Neural progenitor cell (in vitro differentiated cells): ENCODE results near the gene CHERP. TPM values are rescaled to one million over a fixed set of nuclear protein-coding genes. Genes with fewer than 3 reads are reported as not detected.
"Not testable (repeated sequence)": the region's sequence is repeated elsewhere in the genome, so short reads cannot be mapped to it uniquely, and the experiment has no call there.

ENCODE experiments used
- DNase-seq: peaks from one replicate; pipeline ENCODE4 v3.0.0-alpha.2; 2016; ENCODE audit warnings: low spot score
- H2AFZ ChIP-seq: fragments of 200-600 bp; sonication (generic); replicated peaks from 2 replicates; pipeline ENCODE4 v1.6.1; 2016; ENCODE audit warnings: antibody characterized with exemption
- H3F3A ChIP-seq: fragments of 200-600 bp; sonication (generic); 2 replicates; pipeline ENCODE4 v1.6.1; 2016; ENCODE audit warnings: antibody characterized with exemption, low read depth
- H3K27ac ChIP-seq: fragments of 200-600 bp; sonication (generic); 2 replicates; pipeline ENCODE4 v1.5.1; 2016; ENCODE audit warnings: mild to moderate bottlenecking
- H3K27me3 ChIP-seq: fragments of 200-600 bp; sonication (generic); 2 replicates; pipeline ENCODE4 v1.6.1; 2016; ENCODE audit warnings: mild to moderate bottlenecking, moderate library complexity
- H3K36me3 ChIP-seq: fragments of 200-600 bp; sonication (generic); 2 replicates; pipeline ENCODE4 v1.5.1; 2016
- H3K4me1 ChIP-seq: fragments of 200-600 bp; sonication (generic); 2 replicates; pipeline ENCODE4 v1.6.1; 2016; ENCODE audit warnings: mixed run types
- H3K4me2 ChIP-seq: fragments of 200-600 bp; sonication (generic); 2 replicates; pipeline ENCODE4 v1.6.1; 2016
- H3K4me3 ChIP-seq: fragments of 200-600 bp; sonication (generic); 2 replicates; pipeline ENCODE4 v1.5.1; 2016
- H3K79me2 ChIP-seq: fragments of 200-600 bp; sonication (generic); 2 replicates; pipeline ENCODE4 v1.6.1; 2016; ENCODE audit warnings: low read depth
- H3K9ac ChIP-seq: fragments of 200-600 bp; sonication (generic); 2 replicates; pipeline ENCODE4 v1.6.1; 2016
- H3K9me3 ChIP-seq: fragments of 200-600 bp; sonication (generic); 2 replicates; pipeline ENCODE4 v1.5.1; 2016; ENCODE audit warnings: low read depth
- H4K20me1 ChIP-seq: fragments of 200-600 bp; sonication (generic); 2 replicates; pipeline ENCODE4 v1.6.1; 2016; ENCODE audit warnings: low read depth
- H3K27ac Mint-ChIP-seq: 3 replicates; pipeline ENCODE4 v1.8.0; 2021; ENCODE audit warnings: mixed read lengths
- H3K27me3 Mint-ChIP-seq: 2 replicates; pipeline ENCODE4 v1.8.0; 2022; ENCODE audit warnings: low read depth, mild to moderate bottlenecking, inconsistent platforms, moderate library complexity, mixed read lengths; ENCODE audit not compliant: insufficient read depth
- H3K36me3 Mint-ChIP-seq: 3 replicates; pipeline ENCODE4 v1.8.0; 2021; ENCODE audit warnings: mixed read lengths
- H3K4me1 Mint-ChIP-seq: 3 replicates; pipeline ENCODE4 v1.8.0; 2021; ENCODE audit warnings: mixed read lengths
- H3K4me3 Mint-ChIP-seq: 3 replicates; pipeline ENCODE4 v1.8.0; 2021; ENCODE audit warnings: mild to moderate bottlenecking, moderate library complexity, mixed read lengths
- H3K9me3 Mint-ChIP-seq: 3 replicates; pipeline ENCODE4 v1.8.0; 2020; ENCODE audit warnings: mixed read lengths
- EZH2 ChIP-seq: fragments of 200-600 bp; sonication (generic); IDR thresholded peaks from 2 replicates; pipeline ENCODE4 v1.6.1; 2017; ENCODE audit warnings: antibody characterized with exemption, mild to moderate bottlenecking, moderate library complexity
- EZH2phosphoT487 ChIP-seq: fragments of 200-600 bp; sonication (generic); IDR thresholded peaks from 2 replicates; pipeline ENCODE4 v1.6.1; 2017; ENCODE audit warnings: antibody characterized with exemption
- total RNA-seq: library from RNA; depleted of rRNA; stranded (reverse); fragments of >200 nt; gene quantifications from 2 replicates; pipeline ENCODE4 v1.2.3, GENCODE V29; 2015; ENCODE audit warnings: low replicate concordance
- TF ChIP-seq, protein P1 (sequence below): fragments of 200-600 bp; sonication (generic); IDR thresholded peaks from 2 replicates; pipeline ENCODE4 v1.5.1; 2017; ENCODE audit warnings: antibody characterized with exemption, mild to moderate bottlenecking

Gene CHERP
- total RNA-seq, 1 donor from 2014 or later, result 5.5 TPM

DNA sequence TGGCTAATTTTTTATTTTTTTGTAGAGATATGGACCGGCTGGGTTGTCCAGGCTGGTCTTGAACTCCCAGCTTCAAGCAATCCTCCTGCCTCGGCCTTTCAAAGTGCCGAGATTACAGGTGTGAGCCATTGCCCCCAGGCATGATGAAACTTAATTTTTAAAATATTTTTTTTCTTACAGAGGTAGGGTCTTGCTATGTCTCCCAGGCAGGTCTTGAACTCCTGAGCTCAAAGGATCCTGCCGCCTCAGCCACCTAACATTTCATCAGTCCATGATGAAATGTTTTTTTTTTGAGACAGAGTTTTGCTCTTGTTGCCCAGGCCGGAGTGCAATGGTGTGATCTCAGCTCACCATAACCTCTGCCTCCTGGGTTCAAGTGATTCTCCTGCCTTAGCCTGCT lies 33.7 kb downstream of the CHERP start:
- Histone ChIP-seq H3K4me1 (no peaks in the 10 kb centered on the region), H3K27ac (no peak overlapping the region), H3K4me3 (no peak overlapping the region), H2AFZ (no peak overlapping the region), H3K4me2 (no peak overlapping the region), H3F3A (no peaks in the 10 kb centered on the region), H3K9me3 (no peaks in the 10 kb centered on the region), H3K79me2 (no peaks in the 10 kb centered on the region), H3K9ac (no peak overlapping the region), H4K20me1 (no peaks in the 10 kb centered on the region), H3K27me3 (no peaks in the 10 kb centered on the region), H3K36me3 (no peaks in the 10 kb centered on the region)
- no peak overlapping the region for H3K27ac Mint-ChIP-seq
- no peaks in the 10 kb centered on the region for H3K9me3 Mint-ChIP-seq
- H3K36me3 Mint-ChIP-seq, result peaks cover 11% of the 10 kb centered on the region
- H3K4me3 Mint-ChIP-seq, result no peak overlapping the region
- H3K27me3 Mint-ChIP-seq, result no peaks in the 10 kb centered on the region
- no peak for DNase-seq
- TF ChIP-seq, protein P1, sequence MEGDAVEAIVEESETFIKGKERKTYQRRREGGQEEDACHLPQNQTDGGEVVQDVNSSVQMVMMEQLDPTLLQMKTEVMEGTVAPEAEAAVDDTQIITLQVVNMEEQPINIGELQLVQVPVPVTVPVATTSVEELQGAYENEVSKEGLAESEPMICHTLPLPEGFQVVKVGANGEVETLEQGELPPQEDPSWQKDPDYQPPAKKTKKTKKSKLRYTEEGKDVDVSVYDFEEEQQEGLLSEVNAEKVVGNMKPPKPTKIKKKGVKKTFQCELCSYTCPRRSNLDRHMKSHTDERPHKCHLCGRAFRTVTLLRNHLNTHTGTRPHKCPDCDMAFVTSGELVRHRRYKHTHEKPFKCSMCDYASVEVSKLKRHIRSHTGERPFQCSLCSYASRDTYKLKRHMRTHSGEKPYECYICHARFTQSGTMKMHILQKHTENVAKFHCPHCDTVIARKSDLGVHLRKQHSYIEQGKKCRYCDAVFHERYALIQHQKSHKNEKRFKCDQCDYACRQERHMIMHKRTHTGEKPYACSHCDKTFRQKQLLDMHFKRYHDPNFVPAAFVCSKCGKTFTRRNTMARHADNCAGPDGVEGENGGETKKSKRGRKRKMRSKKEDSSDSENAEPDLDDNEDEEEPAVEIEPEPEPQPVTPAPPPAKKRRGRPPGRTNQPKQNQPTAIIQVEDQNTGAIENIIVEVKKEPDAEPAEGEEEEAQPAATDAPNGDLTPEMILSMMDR, result no peak
- no peak for TF ChIP-seq EZH2
- no peak for TF ChIP-seq EZH2phosphoT487
- no peaks in the 10 kb centered on the region for H3K4me1 Mint-ChIP-seq

DNA sequence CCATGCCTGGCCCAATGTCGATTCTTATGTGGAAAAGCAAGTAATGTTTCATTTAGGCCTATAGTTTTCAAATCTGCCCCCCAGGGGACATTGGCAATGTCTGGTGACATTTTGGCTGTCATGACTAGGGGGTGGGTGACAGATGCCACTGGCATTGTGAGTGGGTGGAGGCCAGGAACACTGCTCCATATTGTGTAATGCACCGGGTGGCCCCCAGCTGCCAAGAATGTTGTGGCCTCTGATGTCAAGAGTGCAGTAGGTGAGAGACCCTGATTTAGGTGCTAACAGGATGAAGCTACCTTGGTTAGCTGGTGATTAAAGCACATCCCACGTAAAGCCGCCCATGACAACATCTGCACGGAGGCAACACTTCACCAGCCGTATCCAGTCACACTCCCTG lies 35.3 kb downstream of the CHERP start:
- H3K27ac ChIP-seq, result no peak overlapping the region
- Mint-ChIP-seq H3K27me3 (no peaks in the 10 kb centered on the region), H3K4me3 (no peak overlapping the region), H3K9me3 (no peaks in the 10 kb centered on the region), H3K27ac (no peak overlapping the region), H3K4me1 (no peaks in the 10 kb centered on the region), H3K36me3 (peaks cover 8% of the 10 kb centered on the region)
- no peaks in the 10 kb centered on the region for H3F3A ChIP-seq
- H3K9me3 ChIP-seq, result no peaks in the 10 kb centered on the region
- H3K4me1 ChIP-seq, result no peaks in the 10 kb centered on the region
- no peaks in the 10 kb centered on the region for H4K20me1 ChIP-seq
- no peaks in the 10 kb centered on the region for H3K27me3 ChIP-seq
- no peak overlapping the region for H2AFZ ChIP-seq
- DNase-seq, result no peak
- no peaks in the 10 kb centered on the region for H3K79me2 ChIP-seq
- H3K36me3 ChIP-seq, result no peaks in the 10 kb centered on the region
- H3K4me2 ChIP-seq, result no peak overlapping the region
- TF ChIP-seq, protein P1, result no peak
- TF ChIP-seq EZH2phosphoT487 (no peak), EZH2 (no peak)
- H3K4me3 ChIP-seq, result no peak overlapping the region
- no peak overlapping the region for H3K9ac ChIP-seq

DNA sequence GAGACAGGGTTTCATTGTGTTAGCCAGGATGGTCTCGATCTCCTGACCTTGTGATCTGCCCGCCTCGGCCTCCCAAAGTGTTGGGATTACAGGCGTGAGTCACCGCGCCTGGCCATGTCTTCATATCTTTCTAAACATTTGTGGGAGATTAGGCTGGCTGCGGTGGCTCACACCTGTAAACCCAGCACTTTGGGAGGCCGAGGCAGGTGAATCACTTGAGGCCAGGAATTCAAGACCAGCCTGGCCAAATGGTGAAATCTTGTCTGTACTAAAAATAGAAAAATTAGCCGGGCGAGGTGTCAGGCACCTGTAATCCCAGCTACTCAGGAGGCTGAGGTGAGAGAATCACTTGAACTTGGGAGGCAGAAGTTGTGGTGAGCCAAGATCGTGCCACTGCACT lies 36.1 kb downstream of the CHERP start:
- not testable (repeated sequence) for H3K4me3 Mint-ChIP-seq, H3K27me3 ChIP-seq, H3F3A ChIP-seq, DNase-seq, H3K27ac ChIP-seq, H2AFZ ChIP-seq, H3K9ac ChIP-seq, H3K4me2 ChIP-seq, H3K36me3 ChIP-seq, H3K36me3 Mint-ChIP-seq, H3K27me3 Mint-ChIP-seq, H3K79me2 ChIP-seq, H3K4me3 ChIP-seq, H4K20me1 ChIP-seq, H3K4me1 ChIP-seq, H3K9me3 ChIP-seq, H3K4me1 Mint-ChIP-seq, H3K27ac Mint-ChIP-seq, H3K9me3 Mint-ChIP-seq

DNA sequence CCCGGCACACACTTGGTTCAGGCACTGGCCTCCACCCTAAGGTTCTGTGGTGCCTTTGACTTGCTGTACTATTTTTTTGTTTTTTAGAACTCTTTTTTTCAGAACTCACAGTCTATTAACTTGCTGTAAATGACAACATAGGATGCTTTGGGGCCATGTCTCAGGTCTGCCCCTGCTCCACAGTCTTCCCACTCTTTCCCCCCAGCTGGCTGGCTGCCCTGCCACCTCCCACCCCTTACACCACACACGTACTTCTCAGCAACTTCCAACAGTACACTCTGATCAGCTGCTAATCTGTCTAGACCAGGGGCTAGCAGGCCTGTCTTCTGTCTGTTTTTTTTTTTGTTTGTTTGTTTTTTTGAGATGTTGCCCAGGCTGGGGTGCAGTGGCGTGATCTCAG lies 38.0 kb downstream of the CHERP start:
- no peaks in the 10 kb centered on the region for H3K79me2 ChIP-seq
- Mint-ChIP-seq H3K4me3 (no peak overlapping the region), H3K9me3 (no peaks in the 10 kb centered on the region), H3K27me3 (no peaks in the 10 kb centered on the region), H3K27ac (no peak overlapping the region), H3K36me3 (peaks cover 10% of the 10 kb centered on the region), H3K4me1 (no peaks in the 10 kb centered on the region)
- H3K27ac ChIP-seq, result no peak overlapping the region
- H3K27me3 ChIP-seq, result no peaks in the 10 kb centered on the region
- H3K9me3 ChIP-seq, result no peaks in the 10 kb centered on the region
- TF ChIP-seq EZH2 (no peak), EZH2phosphoT487 (no peak)
- TF ChIP-seq, protein P1, result no peak
- H4K20me1 ChIP-seq, result no peaks in the 10 kb centered on the region
- no peak for DNase-seq
- H3K4me2 ChIP-seq, result no peak overlapping the region
- no peaks in the 10 kb centered on the region for H3F3A ChIP-seq
- H2AFZ ChIP-seq, result no peak overlapping the region
- H3K4me1 ChIP-seq, result no peaks in the 10 kb centered on the region
- H3K36me3 ChIP-seq, result no peaks in the 10 kb centered on the region
- no peak overlapping the region for H3K4me3 ChIP-seq
- H3K9ac ChIP-seq, result no peak overlapping the region
